B cell (primary cell): ENCODE measurements around the gene RPTOR. TPM values are rescaled to one million over a fixed set of nuclear protein-coding genes. Genes with fewer than 3 reads are reported as not detected.

Experiments used
- ATAC-seq: fragments of 200-7000 bp; cut with Tn5 transposase; one replicate; pipeline ENCODE4 v1.10.0; 2021; ENCODE audit warnings: low read depth, mild to moderate bottlenecking, moderate number of reproducible peaks, moderate library complexity
- CTCF ChIA-PET: fragments of 350-600 bp; sonication (Branson Sonifier 250); formaldehyde crosslinking; loops from one replicate; lab custom pipeline; 2021; ENCODE audit warnings: antibody characterized with exemption, inconsistent platforms; lab: Charles Lee
- POLR2A ChIA-PET: fragments of 350-600 bp; sonication (Branson Sonifier 250); formaldehyde crosslinking; loops from one replicate; lab custom pipeline; 2021; ENCODE audit warnings: antibody characterized with exemption; lab: Charles Lee
- DNase-seq: peaks from one replicate; pipeline ENCODE4 v3.0.0; 2013
- H2AFZ ChIP-seq: 2 replicates; pipeline ENCODE4 v1.6.1; 2012; ENCODE audit warnings: mild to moderate bottlenecking, low read depth, low read length; ENCODE audit not compliant: insufficient read depth, poor library complexity, severe bottlenecking
- H3K27ac ChIP-seq, 2 donors: 1 replicate in 1 of 2; 2 replicates in 1 of 2; pipeline ENCODE4 v1.5.1; 2012 to 2013; ENCODE audit warnings: low read length in 2 of 2, mild to moderate bottlenecking in 2 of 2, moderate library complexity in 1 of 2
- H3K27me3 ChIP-seq, 4 experiments: fragments of 200-600 bp in 1 of 4; sonication (generic) in 1 of 4; replicated peaks in 1 of 4; 1 replicate in 2 of 4; 2 replicates in 2 of 4; pipeline versions ENCODE4 v1.6.1 to v1.7.0; 2013 to 2016; ENCODE audit warnings: low read length in 3 of 4, mild to moderate bottlenecking in 2 of 4, mixed read lengths in 1 of 4, moderate library complexity in 1 of 4; ENCODE audit not compliant: insufficient read depth in 4 of 4, control insufficient read depth in 3 of 4; ENCODE audit errors: control extremely low read depth in 1 of 4
- H3K36me3 ChIP-seq, 2 experiments: replicated peaks in 1 of 2; 1 replicate in 1 of 2; 2 replicates in 1 of 2; pipeline versions ENCODE4 v1.6.1 to v1.7.1; 2013; ENCODE audit warnings: low read length in 1 of 2; ENCODE audit not compliant: insufficient read depth in 2 of 2, control insufficient read depth in 1 of 2; ENCODE audit errors: control extremely low read depth in 1 of 2, extremely low read depth in 1 of 2
- H3K4me1 ChIP-seq, 2 donors: fragments of 200-600 bp in 1 of 2; sonication (generic) in 1 of 2; 1 replicate in 1 of 2; 2 replicates in 1 of 2; pipeline versions ENCODE4 v1.5.1 to v1.6.1; 2013 to 2017; ENCODE audit warnings: low read length in 2 of 2; ENCODE audit not compliant: control insufficient read depth in 2 of 2, insufficient read depth in 2 of 2
- H3K4me2 ChIP-seq: replicated peaks from 2 replicates; pipeline ENCODE3; 2012; ENCODE audit warnings: mild to moderate bottlenecking, low read depth, low read length; ENCODE audit not compliant: poor library complexity, severe bottlenecking
- H3K4me3 ChIP-seq, 5 experiments: fragments of 200-600 bp in 1 of 5; sonication (generic) in 1 of 5; 1 replicate in 3 of 5; 2 replicates in 2 of 5; pipeline versions ENCODE4 v1.5.1 to v1.7.0; 2011 to 2016; ENCODE audit warnings: low read length in 4 of 5, mild to moderate bottlenecking in 4 of 5, low read depth in 2 of 5, control low read depth in 1 of 5, moderate library complexity in 1 of 5; ENCODE audit not compliant: insufficient read depth in 1 of 5; ENCODE audit errors: control extremely low read depth in 1 of 5, extremely low read depth in 1 of 5
- H3K79me2 ChIP-seq: fragments of 200-600 bp; sonication (generic); one replicate; pipeline ENCODE4 v1.6.0; 2016; ENCODE audit warnings: low read length; ENCODE audit not compliant: control insufficient read depth, insufficient read depth
- H3K9ac ChIP-seq: fragments of 200-600 bp; sonication (generic); 2 replicates; pipeline ENCODE4 v1.6.1; 2017; ENCODE audit warnings: mild to moderate bottlenecking, low read length, moderate library complexity
- H3K9me3 ChIP-seq, 3 donors: one replicate each; pipeline versions ENCODE4 v1.6.1 to v1.7.1; 2013; ENCODE audit warnings: low read length in 2 of 3; ENCODE audit not compliant: control insufficient read depth in 2 of 3, insufficient read depth in 1 of 3; ENCODE audit errors: control extremely low read depth in 1 of 3
- H4K20me1 ChIP-seq: 2 replicates; pipeline ENCODE4 v1.6.0; 2012; ENCODE audit warnings: mild to moderate bottlenecking, low read length; ENCODE audit not compliant: insufficient read depth, control insufficient read depth, poor library complexity, severe bottlenecking
- H3K27ac Mint-ChIP-seq: one replicate; pipeline ENCODE4 v1.8.0; 2021; ENCODE audit warnings: mixed read lengths
- H3K27me3 Mint-ChIP-seq: one replicate; pipeline ENCODE4 v1.8.0; 2021; ENCODE audit warnings: mixed read lengths
- H3K4me1 Mint-ChIP-seq: one replicate; pipeline ENCODE4 v1.8.0; 2021; ENCODE audit warnings: mixed read lengths
- H3K4me3 Mint-ChIP-seq: one replicate; pipeline ENCODE4 v1.8.0; 2021; ENCODE audit warnings: mixed read lengths
- H3K9me3 Mint-ChIP-seq: one replicate; pipeline ENCODE4 v1.8.0; 2022; ENCODE audit warnings: mixed read lengths; ENCODE audit not compliant: insufficient read depth
- CTCF ChIP-seq: fragments of 200-600 bp; IDR thresholded peaks from one replicate; pipeline ENCODE4 v1.8.0; 2022; ENCODE audit warnings: antibody characterized with exemption, mild to moderate bottlenecking
- EZH2 ChIP-seq: IDR thresholded peaks from 2 replicates; pipeline ENCODE4 v1.6.1; 2012; ENCODE audit warnings: borderline replicate concordance, low read depth, mild to moderate bottlenecking, moderate library complexity, low read length; ENCODE audit not compliant: insufficient read depth, poor library complexity, severe bottlenecking
- WGBS: methylation state at CpG from one replicate; pipeline ENCODE4 v1.1.5; 2013; ENCODE audit warnings: missing lambda C conversion rate; ENCODE audit not compliant: insufficient coverage; 5-methylcytosine and 5-hydroxymethylcytosine counted together
- intact Hi-C: fragments of 100-400 bp; cut with micrococcal nuclease; formaldehyde crosslinking; loops from one replicate; pipeline ENCODE4 v1.10.0; 2022
- polyA plus RNA-seq: library from polyadenylated mRNA; depleted of rRNA; stranded (reverse); fragments of >200 nt; gene quantifications from 2 replicates; pipeline ENCODE4 v1.2.3, GENCODE V29; 2012
- total RNA-seq, 2 donors: library from RNA; stranded (reverse); fragments of 120-200 nt in 1 of 2; gene quantifications; 1 replicate in 1 of 2; 2 replicates in 1 of 2; pipeline versions ENCODE4 v1.2.3 to v1.2.4, GENCODE V29; 2013 to 2022

The RPTOR gene
- total and polyA plus RNA-seq, 2 donors (not counting 1 experiment from before 2014, with no cell fraction given) = 13.4 to 58.8 TPM

GRCh38 chr17:80800481-80801391 is 256.1 kb downstream of the RPTOR start:
- H3K79me2 ChIP-seq = no peaks in the 10 kb centered on the region
- H3K4me1 Mint-ChIP-seq = no peaks in the 10 kb centered on the region
- no peak for DNase-seq
- peaks cover 0 to 6% of the 10 kb centered on the region in 2 experiments for H3K36me3 ChIP-seq
- intact Hi-C loops = no loop called here
- H3K27me3 Mint-ChIP-seq = no peaks in the 10 kb centered on the region
- ChIA-PET CTCF (no interaction called here), POLR2A (no interaction called here)
- H3K9me3 Mint-ChIP-seq = no peaks in the 10 kb centered on the region
- no peak for ATAC-seq
- H2AFZ ChIP-seq = no peak overlapping the region
- H3K4me3 Mint-ChIP-seq = no peak overlapping the region
- TF ChIP-seq EZH2 = no peak
- TF ChIP-seq CTCF = no peak
- no peak overlapping the region for H3K4me2 ChIP-seq
- peaks cover 0 to 9% (median 0%) of the 10 kb centered on the region in 3 donors for H3K9me3 ChIP-seq
- no peak overlapping the region for H3K4me3 ChIP-seq
- no peak overlapping the region for H3K9ac ChIP-seq
- H3K27ac ChIP-seq = no peak overlapping the region
- no peaks in the 10 kb centered on the region for H4K20me1 ChIP-seq
- H3K27ac Mint-ChIP-seq = no peak overlapping the region
- no peaks in the 10 kb centered on the region for H3K27me3 ChIP-seq
- WGBS = 97% methylated on average over 13 of the region's 18 CpGs
- H3K4me1 ChIP-seq = no peaks in the 10 kb centered on the region
